ENCODE results near the gene EZH2.

Gene EZH2

GRCh38 chr7:148770004-148770403 lies 114.1 kb downstream of the EZH2 start:
- no peak overlapping the region for H3K4me3 ChIP-seq (ENCODE audit: low read depth, low read length)
- no peak for TF ChIP-seq CTCF (conservative IDR thresholded peaks at IDR 0.05; ENCODE audit: low read depth, low read length)
- DNase-seq (ENCODE audit: low read depth), result no peak

GRCh38 chr7:148763622-148764021 lies 120.5 kb downstream of the EZH2 start:
- peak; percentile 41 for DNase-seq (ENCODE audit: low read depth)
- no peak for TF ChIP-seq CTCF (conservative IDR thresholded peaks at IDR 0.05; ENCODE audit: low read depth, low read length)
- no peak overlapping the region for H3K4me3 ChIP-seq (ENCODE audit: low read depth, low read length)

GRCh38 chr7:148761499-148762278 lies 122.4 kb downstream of the EZH2 start:
- no peak for DNase-seq (ENCODE audit: low read depth)
- no peak for TF ChIP-seq CTCF (conservative IDR thresholded peaks at IDR 0.05; ENCODE audit: low read depth, low read length)
- H3K4me3 ChIP-seq (ENCODE audit: low read depth, low read length), result no peak overlapping the region
